Measurements from ENCODE around the gene PCIF1. TPM values are rescaled to one million over a fixed set of nuclear protein-coding genes. Genes with fewer than 3 reads are reported as not detected.
"Not testable (repeated sequence)": the region's sequence is repeated elsewhere in the genome, so short reads cannot be mapped to it uniquely, and the experiment has no call there.

PCIF1 gene
- total RNA-seq, 1 donor from 2014 or later, result 13.0 TPM

GRCh38 chr20:45925821-45926506 is 8.5 kb upstream of the PCIF1 start:
- no peaks in the 10 kb centered on the region for H3K4me1 ChIP-seq (ENCODE audit: insufficient read depth, low read length)
- no peaks in the 10 kb centered on the region for H3K79me2 ChIP-seq (ENCODE audit: insufficient read depth, low read length)
- H3K9ac ChIP-seq (ENCODE audit: low read length), result no peak overlapping the region
- no peak overlapping the region for H2AFZ ChIP-seq (ENCODE audit: low read depth, low read length)
- no peak overlapping the region for H3K27ac ChIP-seq (ENCODE audit: low read depth, low read length)
- DNase-seq (ENCODE audit: low read depth) (no peak), FAIRE-seq (no peak)
- no peaks in the 10 kb centered on the region for H3K27me3 ChIP-seq (ENCODE audit: insufficient read depth, low read length)
- Mint-ChIP-seq H3K4me3 (ENCODE audit: unreplicated experiment) (no peak overlapping the region), H3K27ac (ENCODE audit: unreplicated experiment) (no peak overlapping the region), H3K36me3 (ENCODE audit: low read depth, unreplicated experiment) (peaks cover 2% of the 10 kb centered on the region), H3K9me3 (ENCODE audit: unreplicated experiment) (no peaks in the 10 kb centered on the region), H3K4me1 (ENCODE audit: low read depth, unreplicated experiment) (peaks cover 4% of the 10 kb centered on the region), H3K27me3 (ENCODE audit: low read depth, unreplicated experiment) (no peaks in the 10 kb centered on the region)
- no peak overlapping the region for H3K4me2 ChIP-seq (ENCODE audit: low read length)
- no peak overlapping the region for H3K4me3 ChIP-seq (ENCODE audit: insufficient read depth, low read depth, low read length)
- TF ChIP-seq EZH2 (IDR thresholded peaks at IDR 0.05; ENCODE audit: insufficient read depth, low read length) (no peak), CTCF (IDR thresholded peaks at IDR 0.05; ENCODE audit: insufficient read depth, low read depth, low read length) (no peak)
- H4K20me1 ChIP-seq (ENCODE audit: insufficient read depth, low read length), result no peaks in the 10 kb centered on the region
- no peaks in the 10 kb centered on the region for H3K9me3 ChIP-seq (ENCODE audit: insufficient read depth, low read depth, low read length)
- no peaks in the 10 kb centered on the region for H3K36me3 ChIP-seq (ENCODE audit: insufficient read depth, low read length)

DNA sequence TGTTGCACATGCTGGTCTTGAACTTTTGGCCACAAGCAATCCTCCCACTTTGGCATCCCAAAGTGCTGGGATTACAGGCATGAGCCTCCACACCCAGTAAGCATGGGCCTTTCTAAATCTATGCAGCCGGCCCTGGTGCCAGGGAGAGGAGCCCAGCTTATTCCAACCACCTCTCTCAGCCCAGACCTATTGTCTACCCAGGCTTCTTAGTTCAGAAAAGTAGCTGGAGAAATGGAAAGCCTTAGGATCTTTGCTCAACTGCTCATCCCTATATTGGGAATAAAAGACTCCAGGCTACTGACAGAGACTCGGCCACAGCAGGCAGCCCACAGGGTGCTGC is 7.8 kb upstream of the PCIF1 start:
- no peak overlapping the region for H3K27ac ChIP-seq (ENCODE audit: low read depth, low read length)
- no peaks in the 10 kb centered on the region for H3K4me1 ChIP-seq (ENCODE audit: insufficient read depth, low read length)
- TF ChIP-seq CTCF (IDR thresholded peaks at IDR 0.05; ENCODE audit: insufficient read depth, low read depth, low read length) (no peak), EZH2 (IDR thresholded peaks at IDR 0.05; ENCODE audit: insufficient read depth, low read length) (no peak)
- H3K36me3 ChIP-seq (ENCODE audit: insufficient read depth, low read length), result no peaks in the 10 kb centered on the region
- H3K79me2 ChIP-seq (ENCODE audit: insufficient read depth, low read length), result no peaks in the 10 kb centered on the region
- H3K9ac ChIP-seq (ENCODE audit: low read length), result no peak overlapping the region
- no peaks in the 10 kb centered on the region for H3K36me3 Mint-ChIP-seq (ENCODE audit: low read depth, unreplicated experiment)
- H3K9me3 Mint-ChIP-seq (ENCODE audit: unreplicated experiment), result no peaks in the 10 kb centered on the region
- H3K4me1 Mint-ChIP-seq (ENCODE audit: low read depth, unreplicated experiment), result peaks cover 4% of the 10 kb centered on the region
- H3K4me3 Mint-ChIP-seq (ENCODE audit: unreplicated experiment), result no peak overlapping the region
- H3K9me3 ChIP-seq (ENCODE audit: insufficient read depth, low read depth, low read length), result no peaks in the 10 kb centered on the region
- no peaks in the 10 kb centered on the region for H3K27me3 ChIP-seq (ENCODE audit: insufficient read depth, low read length)
- DNase-seq (ENCODE audit: low read depth) (no peak), FAIRE-seq (no peak)
- no peaks in the 10 kb centered on the region for H3K27me3 Mint-ChIP-seq (ENCODE audit: low read depth, unreplicated experiment)
- no peaks in the 10 kb centered on the region for H4K20me1 ChIP-seq (ENCODE audit: insufficient read depth, low read length)
- no peak overlapping the region for H3K4me3 ChIP-seq (ENCODE audit: insufficient read depth, low read depth, low read length)
- H3K27ac Mint-ChIP-seq (ENCODE audit: unreplicated experiment), result no peak overlapping the region
- no peak overlapping the region for H3K4me2 ChIP-seq (ENCODE audit: low read length)
- no peak overlapping the region for H2AFZ ChIP-seq (ENCODE audit: low read depth, low read length)

DNA sequence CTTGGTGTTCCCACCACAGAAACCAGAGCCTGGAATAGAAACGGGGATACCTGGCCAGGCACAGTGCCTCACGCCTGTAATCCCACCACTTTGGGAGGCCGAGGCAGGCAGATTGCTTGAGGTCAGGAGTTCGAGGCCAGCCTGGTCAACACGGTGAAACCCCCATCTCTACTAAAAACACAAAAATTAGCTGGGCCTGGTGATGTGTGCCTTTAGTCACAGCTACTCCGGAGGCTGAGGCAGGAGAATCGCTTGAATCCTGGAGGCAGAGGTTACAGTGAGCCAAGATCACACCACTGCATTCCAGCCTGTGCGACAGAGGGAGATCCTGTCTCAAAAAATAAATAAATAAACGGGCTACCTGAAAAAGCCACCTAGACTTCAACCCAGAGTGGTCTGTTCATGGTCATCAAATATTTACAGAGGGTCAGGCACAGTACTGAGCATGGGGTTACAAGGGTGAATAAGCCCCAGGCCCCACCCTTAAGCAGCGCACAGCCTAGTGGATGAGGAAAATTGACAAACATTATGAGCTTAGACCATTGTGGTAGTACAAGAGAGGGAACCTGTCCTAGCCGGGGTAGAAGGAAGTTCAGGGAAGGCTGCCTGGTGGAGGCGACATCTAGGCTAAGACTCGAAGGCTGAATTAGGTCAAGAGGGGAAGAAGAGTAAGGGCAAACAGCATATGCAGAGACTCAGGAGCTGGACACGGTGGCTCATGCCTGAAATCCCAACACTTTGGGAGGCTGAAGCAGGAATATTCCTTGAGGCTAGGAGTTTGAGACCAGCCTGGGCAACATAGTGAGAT is 7.2 kb upstream of the PCIF1 start:
- Mint-ChIP-seq H3K4me3 (ENCODE audit: unreplicated experiment) (no peak overlapping the region), H3K27ac (ENCODE audit: unreplicated experiment) (no peak overlapping the region), H3K27me3 (ENCODE audit: low read depth, unreplicated experiment) (no peaks in the 10 kb centered on the region), H3K4me1 (ENCODE audit: low read depth, unreplicated experiment) (peaks cover 4% of the 10 kb centered on the region), H3K9me3 (ENCODE audit: unreplicated experiment) (no peaks in the 10 kb centered on the region), H3K36me3 (ENCODE audit: low read depth, unreplicated experiment) (no peaks in the 10 kb centered on the region)
- Histone ChIP-seq H3K36me3 (ENCODE audit: insufficient read depth, low read length) (no peaks in the 10 kb centered on the region), H3K9ac (ENCODE audit: low read length) (no peak overlapping the region), H3K27ac (ENCODE audit: low read depth, low read length) (no peak overlapping the region), H3K4me1 (ENCODE audit: insufficient read depth, low read length) (no peaks in the 10 kb centered on the region), H2AFZ (ENCODE audit: low read depth, low read length) (no peak overlapping the region), H3K4me2 (ENCODE audit: low read length) (no peak overlapping the region), H3K27me3 (ENCODE audit: insufficient read depth, low read length) (no peaks in the 10 kb centered on the region), H4K20me1 (ENCODE audit: insufficient read depth, low read length) (no peaks in the 10 kb centered on the region), H3K4me3 (ENCODE audit: insufficient read depth, low read depth, low read length) (no peak overlapping the region), H3K79me2 (ENCODE audit: insufficient read depth, low read length) (no peaks in the 10 kb centered on the region), H3K9me3 (ENCODE audit: insufficient read depth, low read depth, low read length) (no peaks in the 10 kb centered on the region)
- TF ChIP-seq EZH2 (IDR thresholded peaks at IDR 0.05; ENCODE audit: insufficient read depth, low read length) (no peak), CTCF (IDR thresholded peaks at IDR 0.05; ENCODE audit: insufficient read depth, low read depth, low read length) (no peak)
- DNase-seq (ENCODE audit: low read depth) (no peak), FAIRE-seq (no peak)

DNA sequence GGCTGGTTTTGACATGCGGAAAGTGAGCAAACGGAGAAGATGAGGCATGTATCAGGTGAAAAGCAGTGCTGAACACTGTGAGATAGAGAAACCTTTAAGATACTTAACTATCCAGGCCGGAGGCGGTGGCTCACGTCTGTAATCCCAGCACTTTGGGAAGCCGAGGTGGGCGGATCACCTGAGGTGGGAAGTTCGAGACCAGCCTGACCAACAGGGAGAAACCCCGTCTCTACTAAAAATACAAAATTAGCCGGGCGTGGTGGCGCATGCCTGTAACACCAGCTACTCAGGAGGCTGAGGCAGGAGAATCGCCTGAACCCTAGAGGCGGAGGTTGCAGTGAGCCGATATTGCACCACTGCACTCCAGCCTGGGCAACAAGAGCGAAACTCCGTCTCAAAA is 2.8 kb upstream of the PCIF1 start:
- FAIRE-seq; H3K4me1 Mint-ChIP-seq (ENCODE audit: low read depth, unreplicated experiment); H3K9ac ChIP-seq (ENCODE audit: low read length); H3K36me3 ChIP-seq (ENCODE audit: insufficient read depth, low read length); H3K4me3 Mint-ChIP-seq (ENCODE audit: unreplicated experiment); H3K9me3 Mint-ChIP-seq (ENCODE audit: unreplicated experiment); H3K27ac ChIP-seq (ENCODE audit: low read depth, low read length); H3K4me2 ChIP-seq (ENCODE audit: low read length); H3K27ac Mint-ChIP-seq (ENCODE audit: unreplicated experiment); H3K4me3 ChIP-seq (ENCODE audit: insufficient read depth, low read depth, low read length); H3K27me3 ChIP-seq (ENCODE audit: insufficient read depth, low read length); H3K9me3 ChIP-seq (ENCODE audit: insufficient read depth, low read depth, low read length); H3K36me3 Mint-ChIP-seq (ENCODE audit: low read depth, unreplicated experiment); H2AFZ ChIP-seq (ENCODE audit: low read depth, low read length); H3K27me3 Mint-ChIP-seq (ENCODE audit: low read depth, unreplicated experiment); DNase-seq (ENCODE audit: low read depth): not testable (repeated sequence)
- peaks cover 25% of the 10 kb centered on the region for H4K20me1 ChIP-seq (ENCODE audit: insufficient read depth, low read length)
- peaks cover 26% of the 10 kb centered on the region for H3K79me2 ChIP-seq (ENCODE audit: insufficient read depth, low read length)
- H3K4me1 ChIP-seq (ENCODE audit: insufficient read depth, low read length), result peaks cover 13% of the 10 kb centered on the region

Data from astrocyte (in vitro differentiated cells and primary cell).